Embryonic facial prominence (tissue), 1 donor: ENCODE data around the gene GNB1L.
"Not testable (repeated sequence)": the region's sequence is repeated elsewhere in the genome, so short reads cannot be mapped to it uniquely, and the experiment has no call there.

Source experiments
- DNase-seq: peaks from one replicate; pipeline ENCODE4 v3.0.0-alpha.2; 2016; ENCODE audit errors: extremely low spot score

GNB1L gene

DNA sequence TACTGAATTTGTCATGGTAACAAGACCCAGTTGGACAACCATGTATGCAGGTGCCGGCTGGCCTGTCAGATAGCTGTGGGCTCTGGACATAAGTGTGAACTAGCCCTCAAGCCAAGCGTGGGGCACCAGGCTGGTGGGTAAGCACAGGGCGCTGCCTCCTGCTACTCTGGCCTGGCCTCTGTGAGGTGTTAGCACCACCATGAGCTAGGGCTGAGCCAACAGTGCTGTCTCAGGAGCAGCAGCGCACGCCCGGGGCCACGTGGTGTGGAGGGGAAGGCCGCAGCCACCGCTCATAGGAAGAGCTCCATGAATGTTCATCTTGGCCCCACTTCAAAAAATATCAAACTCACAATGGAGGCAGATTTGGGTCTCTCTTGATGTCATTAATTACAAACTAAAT, 35.3 kb upstream of the GNB1L start:
- DNase-seq = no peak

DNA sequence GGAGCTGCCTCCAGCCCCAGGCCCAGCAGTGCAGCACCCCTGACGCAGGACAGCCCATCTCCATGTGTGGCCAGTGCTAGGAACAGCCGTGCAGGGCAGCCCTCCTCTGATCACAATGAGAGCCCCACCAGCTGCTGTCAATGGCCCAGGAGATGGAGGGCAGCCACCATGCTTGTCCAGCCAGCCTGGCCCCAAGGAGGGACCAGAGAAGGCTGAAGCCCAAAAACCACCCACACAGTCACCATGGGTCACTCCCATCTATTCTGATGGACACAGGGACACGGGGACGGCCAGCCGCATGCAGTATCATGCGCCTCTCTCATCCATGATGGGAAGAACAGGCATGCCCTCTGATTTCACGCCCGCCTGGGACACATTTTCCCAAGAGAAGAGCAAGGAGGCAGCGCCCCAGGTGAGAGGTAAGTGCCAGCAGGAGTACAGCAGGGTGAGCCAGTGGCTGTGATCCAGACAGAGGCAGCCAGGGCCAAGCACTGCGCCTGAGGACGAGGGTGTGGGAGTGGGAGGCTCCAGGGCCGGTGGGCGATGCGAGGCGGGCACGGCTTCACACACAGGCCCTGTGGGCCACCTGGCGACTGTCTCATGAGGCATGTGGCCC, 33.6 kb upstream of the GNB1L start:
- no peak for DNase-seq

DNA sequence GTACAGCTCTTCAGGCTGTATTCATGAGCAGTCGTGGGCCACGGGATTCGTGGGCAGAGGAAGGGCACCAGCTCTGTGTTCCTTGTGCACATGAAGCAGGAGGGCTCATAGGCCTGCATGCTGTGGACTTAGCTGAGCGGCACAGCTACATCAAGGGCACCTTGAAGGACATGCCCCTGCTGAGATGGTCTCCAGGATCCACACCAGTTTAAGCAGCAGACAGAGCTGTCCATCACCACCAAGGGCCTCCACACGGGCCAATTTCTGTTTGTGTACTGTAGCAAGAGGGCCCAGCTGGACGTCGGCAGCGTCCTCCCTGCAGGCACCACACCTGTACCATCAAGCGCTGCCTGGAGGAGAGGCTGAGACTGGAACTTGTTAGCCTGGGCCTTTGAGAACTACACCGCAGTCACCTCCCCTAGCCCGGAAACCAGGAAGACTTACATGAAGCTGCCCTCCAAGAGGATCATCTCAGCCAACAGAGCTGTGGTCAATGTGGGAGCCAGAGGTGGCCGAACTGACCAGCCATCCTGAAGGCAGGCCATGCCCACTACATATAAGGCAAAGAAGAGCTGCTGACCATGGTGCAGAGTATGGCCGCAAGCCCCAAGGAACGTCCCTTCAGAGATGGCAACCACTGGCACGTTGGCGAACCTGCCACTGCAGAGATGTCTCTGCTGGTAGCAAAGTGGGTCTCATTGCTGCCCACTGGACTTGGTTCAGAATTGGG, 32.7 kb upstream of the GNB1L start:
- no peak for DNase-seq

DNA sequence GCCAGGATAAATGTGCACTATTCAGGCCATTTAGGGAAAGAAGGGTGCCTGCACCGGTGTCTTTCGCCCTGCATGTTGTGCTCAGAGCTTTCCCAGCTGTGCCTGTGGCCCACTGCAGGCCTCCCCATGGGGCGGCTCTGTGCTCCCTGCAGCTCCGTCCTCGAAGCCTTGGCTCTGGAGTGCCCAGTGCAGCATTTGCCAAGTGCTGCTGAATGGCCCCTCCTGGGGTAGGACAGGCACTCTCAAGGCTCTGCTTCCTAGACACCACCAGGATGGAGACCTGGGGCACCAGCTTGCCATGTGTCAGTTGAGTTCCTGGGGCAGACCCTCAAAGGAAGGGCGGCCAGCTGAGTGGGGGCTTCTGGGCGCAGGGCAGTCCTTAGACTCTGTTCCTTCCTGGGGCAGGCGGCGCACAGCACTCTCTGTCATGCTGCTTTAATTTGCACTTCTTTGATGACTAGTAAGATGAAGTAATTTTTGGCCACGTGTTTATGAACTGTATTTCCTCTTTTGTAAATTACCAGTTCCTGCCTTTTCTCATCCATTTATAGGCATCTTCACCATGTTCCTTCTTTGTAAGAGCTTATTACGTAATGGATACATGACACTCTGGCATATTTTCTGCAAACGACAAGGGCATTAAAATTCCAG, 32.1 kb upstream of the GNB1L start:
- DNase-seq = no peak

DNA sequence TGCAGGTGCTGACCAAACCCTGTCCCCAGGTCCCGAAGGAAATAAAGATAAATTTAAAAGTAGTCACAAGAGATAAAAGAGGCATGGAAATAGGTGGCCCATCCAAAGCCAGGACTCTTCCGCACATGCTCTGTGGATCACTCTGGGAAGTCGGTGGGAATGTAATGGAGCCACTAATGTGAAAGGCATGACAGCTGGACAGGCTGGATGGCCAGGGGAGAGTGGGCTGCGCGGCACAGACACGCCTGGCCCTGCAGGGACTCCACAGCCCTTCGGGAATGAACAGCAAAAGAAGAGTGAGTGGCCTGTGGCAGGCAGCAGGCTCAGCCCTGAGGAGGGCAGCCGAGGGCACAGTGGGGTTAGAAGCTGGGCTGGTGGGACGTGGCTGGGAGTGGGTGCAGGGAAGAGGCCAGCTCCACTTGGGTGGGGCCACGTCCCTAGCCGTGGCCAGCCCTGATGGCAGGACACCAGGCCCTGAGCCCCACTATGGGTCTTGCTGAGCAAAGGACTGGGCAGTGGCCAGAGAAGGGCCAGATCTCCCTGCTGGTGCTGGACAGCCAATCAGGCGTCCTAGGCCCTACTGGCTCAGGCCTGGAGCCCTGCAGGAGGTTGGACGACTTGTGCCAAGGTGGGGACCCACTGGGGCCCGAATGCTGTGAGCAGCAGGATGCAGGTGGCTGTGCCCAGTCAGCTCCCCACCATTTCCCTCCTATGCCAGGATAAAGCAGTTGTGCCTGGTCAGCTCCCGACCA, 31.3 kb upstream of the GNB1L start:
- no peak for DNase-seq

DNA sequence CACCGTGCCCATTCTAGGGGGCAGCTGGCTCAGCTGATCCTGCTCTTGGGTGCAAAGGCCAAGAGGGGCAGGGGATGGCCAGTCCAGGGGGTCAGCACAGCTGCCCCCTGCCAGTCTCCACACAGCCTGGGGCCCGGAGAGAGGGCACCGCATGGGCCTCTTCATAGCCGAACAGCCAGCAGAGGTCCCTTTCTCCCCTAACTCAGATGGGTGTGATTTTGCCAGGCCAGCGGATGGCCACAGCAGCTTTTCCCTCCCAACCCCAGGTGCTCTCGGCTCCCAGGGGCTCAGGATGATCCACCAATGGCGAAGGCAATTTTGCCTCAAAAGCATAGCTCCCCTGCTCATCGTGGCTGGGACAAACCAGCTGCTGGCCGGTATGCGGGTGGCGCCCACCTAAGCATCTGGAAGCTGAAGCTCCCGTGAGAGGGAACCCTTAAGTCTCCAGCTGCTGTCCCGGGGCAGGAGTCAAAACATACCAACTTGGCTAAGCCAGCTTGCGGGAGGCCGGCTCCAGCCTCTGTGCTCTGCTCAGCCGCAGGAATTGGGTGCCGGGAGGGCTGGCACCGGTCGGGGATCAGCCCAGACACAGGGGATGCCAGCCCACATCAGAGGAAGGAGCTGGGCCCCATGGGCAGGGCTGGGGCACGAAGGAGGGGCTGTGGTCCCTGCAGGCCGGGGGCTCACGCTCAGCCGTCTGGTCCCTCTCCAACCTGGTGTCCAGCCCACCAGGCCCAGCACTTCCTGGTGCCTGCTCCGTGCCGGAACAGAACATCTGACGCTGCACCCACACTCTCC, 30.5 kb upstream of the GNB1L start:
- no peak for DNase-seq

DNA sequence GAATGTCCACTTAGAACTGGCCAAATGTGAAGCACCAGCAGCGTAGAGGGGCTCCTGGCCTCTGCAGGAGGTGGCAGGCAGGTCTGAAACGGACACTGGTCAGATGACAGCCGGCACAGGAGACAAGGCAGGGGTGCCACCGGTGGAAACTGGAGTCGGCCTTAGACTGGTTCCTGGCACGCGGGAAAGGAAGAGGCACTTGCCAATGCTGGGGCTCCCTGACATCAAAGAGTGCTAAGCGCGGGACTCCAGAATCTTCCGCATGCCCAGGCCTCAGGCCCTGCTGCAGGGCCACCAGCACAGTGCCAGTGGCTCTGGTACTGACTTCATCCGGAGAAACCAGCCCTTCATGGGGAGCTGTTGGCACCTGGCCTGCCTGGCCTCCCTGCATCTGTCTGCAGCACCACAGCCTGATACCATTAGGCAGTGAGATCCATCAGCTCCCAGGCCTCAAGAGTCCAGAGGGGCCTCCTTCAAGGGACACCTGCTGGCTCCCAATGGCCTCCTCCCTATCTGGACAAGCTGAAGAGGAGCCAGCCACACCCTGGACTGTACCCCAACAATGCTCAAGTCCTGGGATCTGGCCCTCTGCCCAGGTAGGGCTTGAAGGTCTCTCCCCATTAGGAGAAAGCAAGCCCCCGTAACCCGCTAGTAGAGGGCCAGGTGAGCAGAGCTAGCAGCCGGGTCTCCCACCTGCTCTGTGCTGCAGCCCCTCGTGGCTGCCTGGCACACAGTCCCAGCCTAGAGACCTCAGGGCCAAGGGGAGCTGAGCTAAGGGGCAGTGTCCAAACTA, 29.7 kb upstream of the GNB1L start:
- no peak for DNase-seq

DNA sequence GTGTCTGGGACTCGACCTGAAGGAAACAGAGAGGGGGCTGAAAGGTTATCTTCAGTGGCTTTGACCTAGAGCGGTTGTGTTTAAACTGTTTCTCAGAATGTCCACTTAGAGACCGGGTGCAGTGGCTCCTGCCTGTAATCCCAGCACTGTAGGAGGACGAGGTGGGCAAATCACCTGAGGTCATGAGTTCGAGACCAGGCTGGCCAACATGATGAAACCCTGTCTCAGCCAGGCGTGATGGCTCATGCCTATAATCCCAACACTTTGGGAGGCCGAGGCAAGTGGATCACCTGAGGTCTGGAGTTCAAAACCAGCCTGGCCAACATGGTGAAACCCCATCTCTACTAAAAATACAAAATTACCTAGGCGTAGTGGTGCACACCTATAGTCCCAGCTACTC, 28.8 kb upstream of the GNB1L start:
- not testable (repeated sequence) for DNase-seq

DNA sequence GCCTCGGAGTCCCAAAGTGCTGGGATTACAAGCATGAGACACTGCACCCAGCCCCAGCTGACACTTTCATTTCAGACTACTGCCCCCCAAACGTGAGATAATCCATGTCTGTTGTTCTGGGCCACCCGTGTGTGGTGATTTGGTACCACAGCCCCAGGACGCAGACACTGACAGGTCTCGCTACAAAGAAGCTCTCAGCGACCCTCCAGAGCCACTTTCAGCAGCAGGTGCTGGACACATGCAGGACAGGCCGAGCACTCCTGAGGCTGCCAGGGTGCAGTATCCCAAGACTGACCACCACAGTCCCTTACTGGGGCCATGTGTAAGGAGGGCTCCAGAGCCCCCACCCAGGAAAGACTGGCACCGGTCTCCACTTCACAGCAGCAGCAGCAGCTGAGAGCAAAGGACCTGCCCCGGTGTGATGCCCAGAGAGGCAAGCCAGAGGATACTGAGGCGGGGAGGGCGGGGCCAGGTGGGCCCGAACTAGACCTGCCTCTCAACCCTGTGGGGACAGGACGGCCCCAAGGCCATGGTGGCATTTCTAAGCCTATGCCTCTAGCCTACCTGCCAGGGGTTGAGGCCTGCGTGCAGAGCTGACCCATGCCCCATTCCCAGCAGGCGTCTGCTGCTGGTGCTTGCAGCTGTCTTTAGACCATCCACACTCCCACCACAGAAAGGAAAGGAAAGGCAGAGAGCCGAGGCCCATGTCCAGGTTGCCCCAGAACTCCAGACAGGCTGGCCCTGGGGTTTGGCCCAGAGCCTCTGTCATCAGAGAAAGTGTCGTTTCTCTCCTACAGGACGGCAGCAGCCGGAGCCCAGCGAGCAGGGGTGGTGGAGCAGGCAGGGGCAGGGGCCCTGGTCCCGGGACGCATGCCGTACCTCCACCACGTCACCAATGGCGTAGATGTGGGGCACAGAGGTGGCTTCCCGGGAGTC, 28.0 kb upstream of the GNB1L start:
- no peak for DNase-seq

DNA sequence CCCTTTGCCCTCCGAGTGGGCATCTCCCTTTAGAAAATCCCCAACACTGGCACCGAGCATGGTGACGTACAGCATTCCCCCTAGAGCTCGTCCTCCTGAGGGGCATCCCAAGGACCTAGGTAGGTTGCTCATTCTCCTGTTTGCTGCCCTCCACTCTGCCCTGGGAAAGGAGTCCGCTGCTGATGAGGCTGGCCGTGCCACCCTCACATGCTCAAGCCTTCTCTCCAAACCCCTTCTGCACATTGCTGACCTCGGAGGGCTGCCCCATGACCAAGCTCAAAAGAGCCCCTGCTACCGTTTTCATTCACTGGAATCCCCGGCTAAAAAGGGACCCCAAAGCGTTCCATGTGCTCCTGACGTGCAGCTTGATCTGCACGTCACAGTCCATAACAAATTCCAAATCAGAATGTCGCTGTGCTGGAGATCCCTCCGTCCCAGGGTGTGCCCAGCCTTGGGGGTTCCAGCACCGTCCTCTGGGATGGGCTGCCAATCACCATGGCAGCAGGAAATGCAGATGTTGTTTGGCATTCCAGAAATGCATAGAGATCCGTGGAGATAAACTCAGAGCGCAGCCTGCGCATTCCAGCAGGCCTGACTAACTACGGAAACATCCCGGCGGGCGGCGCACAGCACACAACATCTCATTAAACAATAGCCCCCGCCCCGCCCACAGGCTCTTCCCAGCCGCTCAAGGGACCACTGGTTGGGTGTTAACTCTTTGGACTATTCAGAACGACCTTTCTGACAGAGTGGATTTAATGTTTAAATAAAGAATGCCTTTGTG, 26.3 kb upstream of the GNB1L start:
- peak; percentile 44 for DNase-seq

DNA sequence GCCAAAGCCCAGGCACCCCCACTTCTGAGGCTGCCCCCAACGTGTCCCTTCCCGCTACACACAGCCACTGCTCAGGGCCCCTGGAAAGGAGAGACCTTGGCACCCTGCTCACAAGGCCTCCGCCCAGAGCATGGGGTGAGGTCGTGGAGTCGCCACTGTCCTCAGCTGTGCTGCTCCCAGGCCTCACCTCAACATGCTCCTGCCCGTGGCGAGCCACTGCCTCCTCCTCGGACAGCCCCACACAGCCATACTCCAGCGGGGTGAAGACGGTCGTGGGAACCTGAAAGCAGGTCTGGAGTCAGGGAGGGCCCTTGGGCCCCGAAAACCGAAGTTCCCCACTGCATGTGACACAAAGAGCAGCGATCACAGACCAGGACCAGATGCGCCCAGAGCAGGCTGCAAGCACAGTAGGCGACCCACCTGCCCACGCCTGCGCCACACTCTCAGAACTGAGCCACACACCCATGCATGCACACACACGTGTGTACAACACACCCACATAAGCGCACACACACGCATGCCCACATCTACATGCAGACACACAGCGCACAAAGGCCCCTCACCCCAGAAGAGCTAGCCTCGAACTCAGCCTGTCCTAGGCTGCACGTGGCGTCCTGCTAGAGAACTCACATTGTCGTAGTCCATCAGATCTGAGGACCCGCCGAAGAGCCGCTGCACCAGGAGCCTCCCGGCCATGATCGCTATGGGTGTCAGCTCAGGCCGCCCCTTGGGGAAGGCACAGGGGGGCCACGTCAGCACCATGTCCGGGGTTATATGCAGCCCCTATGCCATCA, 25.5 kb upstream of the GNB1L start:
- no peak for DNase-seq

DNA sequence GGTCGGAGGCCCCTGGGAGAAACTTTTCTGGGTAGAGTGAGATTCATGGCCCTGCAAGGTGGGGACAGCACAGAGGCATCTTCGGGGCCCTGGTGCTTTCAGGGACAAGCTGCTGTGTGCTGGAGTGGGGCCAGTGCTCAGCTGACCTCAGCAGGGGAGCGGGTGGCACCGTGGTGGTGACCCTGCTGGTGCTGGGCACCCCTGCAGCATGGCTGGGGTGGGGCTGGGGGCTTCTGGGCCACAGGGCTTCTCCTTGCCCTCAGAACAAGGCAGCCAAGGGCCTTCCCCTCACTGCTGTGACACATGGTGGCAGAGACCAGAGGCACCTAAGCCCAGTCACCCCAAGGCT, 24.9 kb upstream of the GNB1L start:
- no peak for DNase-seq

DNA sequence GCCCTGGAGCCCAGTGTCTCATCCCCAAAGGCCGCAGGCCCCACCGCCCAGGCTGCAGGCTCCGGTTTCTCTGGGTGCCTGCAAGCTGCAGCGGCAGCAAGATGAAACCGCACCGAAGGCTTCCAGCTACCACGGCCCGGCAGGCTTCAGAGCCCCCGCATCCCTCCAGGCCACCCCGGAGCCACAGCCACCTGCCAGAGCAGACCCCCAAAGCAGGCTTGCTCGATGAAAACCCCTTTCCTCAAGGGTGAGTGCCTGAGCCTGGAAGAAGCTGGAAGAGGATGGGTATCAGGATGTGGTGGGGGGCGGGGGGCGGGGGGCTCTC, 24.5 kb upstream of the GNB1L start:
- DNase-seq = no peak

DNA sequence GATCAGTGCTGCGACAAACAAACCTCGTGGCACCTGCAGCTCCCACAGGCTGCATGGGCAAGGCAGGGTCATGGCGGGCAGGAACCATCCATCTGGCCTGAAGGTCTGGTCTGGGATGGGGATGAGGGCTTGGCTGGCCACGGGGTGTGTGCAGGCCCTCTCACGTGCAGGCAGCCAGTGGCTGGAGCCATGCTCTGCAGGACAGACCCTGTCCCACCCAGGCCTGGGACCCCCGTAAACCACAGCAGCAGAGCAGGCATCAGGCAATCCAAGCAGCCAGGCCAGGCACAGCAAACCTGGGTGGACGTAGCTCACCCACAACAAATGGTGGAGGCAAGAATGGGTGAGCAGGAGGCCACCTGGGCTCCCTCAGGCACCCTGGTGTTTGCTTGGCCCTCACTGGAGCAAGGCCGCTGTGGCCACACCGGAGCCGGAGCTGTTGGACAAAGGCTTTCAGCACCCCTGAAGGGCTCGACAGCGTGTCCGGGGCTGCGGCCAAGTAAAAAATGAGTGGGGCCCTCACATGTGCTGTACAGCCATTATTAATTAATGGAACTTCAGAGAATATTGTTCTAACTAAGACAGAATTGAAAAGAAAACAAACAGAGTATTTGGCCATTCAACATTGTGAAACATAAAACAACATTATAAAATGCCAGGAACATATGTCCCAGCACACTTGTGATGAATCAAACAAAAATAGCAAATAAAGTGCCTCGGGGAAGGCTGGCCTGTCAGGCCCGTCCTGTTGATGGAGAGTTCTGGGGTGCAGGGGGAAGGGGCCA, 24.0 kb upstream of the GNB1L start:
- DNase-seq = no peak

DNA sequence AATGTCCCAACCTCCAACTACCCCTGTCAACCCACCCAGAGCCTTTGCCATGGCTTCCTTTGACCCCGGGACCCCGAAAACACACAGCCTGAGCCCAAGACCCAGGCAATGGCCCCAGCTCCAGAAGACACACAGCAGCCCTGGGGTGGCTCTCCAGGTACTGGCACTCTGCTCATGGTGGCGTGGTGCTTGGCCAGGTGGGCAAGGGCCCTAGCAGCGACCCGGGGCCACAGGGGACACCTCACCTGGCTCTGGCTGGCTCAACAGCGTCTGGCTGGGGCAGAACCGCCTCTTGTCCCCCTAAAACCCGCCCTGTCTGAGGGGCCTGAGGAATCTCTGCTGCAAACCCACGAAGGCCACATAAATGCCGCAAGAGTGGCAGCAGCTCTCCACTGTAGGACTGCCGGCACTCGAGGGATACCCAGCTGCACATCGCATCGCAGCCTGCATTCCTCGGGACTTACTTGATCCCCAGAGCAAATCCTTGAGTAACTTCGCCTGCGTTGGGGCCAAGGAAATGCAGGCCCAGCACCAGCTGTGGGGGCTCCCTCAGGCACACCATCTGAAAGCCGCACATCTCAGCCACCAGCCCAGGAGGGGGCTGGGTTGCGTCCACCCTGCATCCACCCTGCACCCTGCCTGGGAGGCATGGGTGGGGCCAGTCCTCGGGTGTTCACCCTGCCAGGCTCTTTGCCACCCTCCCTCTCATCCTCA, 23.1 kb upstream of the GNB1L start:
- DNase-seq = no peak

DNA sequence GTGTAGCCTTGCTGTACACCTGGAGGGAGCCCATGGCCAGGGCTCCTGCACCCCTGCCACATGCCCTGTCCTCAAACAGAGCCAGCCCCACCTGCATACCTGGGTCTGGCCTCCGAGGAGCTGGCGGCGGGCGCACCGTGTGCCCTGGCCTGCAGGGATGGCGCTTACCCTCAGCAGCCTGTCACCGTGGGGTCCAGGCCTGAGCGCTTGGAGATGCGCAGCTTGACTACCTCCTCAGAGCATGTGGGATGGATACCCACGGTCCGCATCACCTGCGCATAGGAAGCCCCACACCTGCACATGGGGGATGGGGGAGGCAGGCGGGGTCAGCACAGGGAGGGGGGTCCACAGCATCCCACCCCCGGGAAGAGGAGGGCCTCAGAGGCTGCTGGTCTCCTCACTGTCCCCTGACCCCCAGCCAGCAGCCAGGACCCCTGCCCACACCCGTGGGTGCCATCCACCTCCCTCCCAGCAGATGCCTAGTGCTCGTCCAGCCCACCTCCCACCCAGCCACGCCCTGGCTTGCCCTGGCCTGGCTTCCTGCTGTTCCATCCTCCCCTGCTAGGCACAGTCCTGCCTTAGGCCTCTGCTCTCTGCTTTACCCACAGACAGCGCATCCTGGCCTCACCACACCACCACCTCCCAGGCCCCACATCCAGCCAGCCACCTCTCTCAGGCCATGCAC, 22.4 kb upstream of the GNB1L start:
- no peak for DNase-seq
